ENCODE data around the gene OR8B8.
"Not testable (repeated sequence)": the region's sequence is repeated elsewhere in the genome, so short reads cannot be mapped to it uniquely, and the experiment has no call there.

OR8B8 gene

DNA sequence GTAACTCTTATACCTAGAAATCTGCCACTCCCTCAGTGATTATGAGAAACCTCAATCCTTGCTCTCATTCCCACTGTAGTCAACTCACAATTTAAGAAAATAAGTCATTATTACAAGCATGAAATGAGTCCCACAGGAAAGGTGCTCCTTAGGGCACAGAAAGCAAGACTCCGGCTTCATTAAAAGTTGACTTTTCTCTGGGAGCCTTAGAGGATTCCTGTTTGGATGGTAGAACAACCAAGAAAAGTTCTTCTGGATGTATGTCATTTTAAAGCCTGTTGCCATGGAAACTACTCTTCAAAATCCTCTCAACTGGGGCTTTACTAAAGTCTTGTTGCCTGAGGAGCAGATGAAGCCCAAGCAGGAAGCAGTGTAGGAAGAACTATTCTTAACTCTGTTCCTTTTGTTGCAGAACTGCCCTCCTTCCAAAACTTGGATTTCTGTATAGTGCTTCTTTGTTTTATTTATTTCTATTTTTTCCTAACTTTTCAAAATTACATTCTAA, at the start of gene OR8B8:
TSS of gene OR8B8 (minus strand) at position 51 of the 505 bp plus-strand sequence. CDS start 4,611 bp downstream, outside the sequence.
- no peak for DNase-seq

GRCh38 chr11:124493016-124493655, 47.6 kb upstream of the OR8B8 start:
- DNase-seq = no peak

DNA sequence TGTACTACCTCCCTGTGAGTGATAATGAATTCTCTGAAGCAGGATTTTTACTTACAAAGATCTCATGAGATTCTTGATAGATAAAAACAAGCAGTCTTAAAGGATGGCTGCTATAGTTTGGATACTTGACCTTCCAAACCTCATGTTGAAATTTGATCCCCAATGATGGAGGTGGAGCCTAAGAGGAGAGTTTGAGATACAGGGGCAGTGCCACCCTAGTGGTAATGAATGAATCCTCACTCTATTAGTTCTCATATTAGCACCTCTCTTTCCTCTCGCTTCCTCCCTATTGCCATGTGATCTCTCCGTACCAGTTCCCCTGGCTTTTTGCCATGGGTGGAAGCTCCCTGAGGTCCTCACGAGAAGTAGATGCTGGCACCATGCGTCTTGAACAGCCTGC, 37.9 kb upstream of the OR8B8 start:
- DNase-seq = no peak

GRCh38 chr11:124482362-124483147, 37.1 kb upstream of the OR8B8 start:
- no peak for DNase-seq

- peak; percentile 19 for DNase-seq
Observed at GRCh38 chr11:124481365-124482323, 36.1 kb upstream of the OR8B8 start.

DNA sequence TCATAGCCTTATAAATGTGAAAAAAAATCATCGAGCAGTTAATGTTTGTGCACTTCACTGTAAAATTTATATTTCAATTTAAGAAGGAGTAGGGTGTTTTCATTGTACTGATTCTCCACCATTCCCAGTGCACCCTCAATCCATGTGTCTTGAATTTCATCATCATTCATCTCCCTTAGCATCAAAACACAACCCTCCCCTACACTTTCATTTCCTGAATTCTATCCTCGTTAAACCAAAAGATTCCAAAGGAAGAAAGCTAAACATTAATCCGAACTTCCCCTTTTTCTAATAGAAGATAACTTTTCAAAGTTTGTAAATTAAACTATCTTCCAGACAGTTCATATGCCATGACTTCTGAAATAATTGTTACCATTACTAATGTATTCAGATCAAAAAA, 34.1 kb upstream of the OR8B8 start:
- DNase-seq = no peak

DNA sequence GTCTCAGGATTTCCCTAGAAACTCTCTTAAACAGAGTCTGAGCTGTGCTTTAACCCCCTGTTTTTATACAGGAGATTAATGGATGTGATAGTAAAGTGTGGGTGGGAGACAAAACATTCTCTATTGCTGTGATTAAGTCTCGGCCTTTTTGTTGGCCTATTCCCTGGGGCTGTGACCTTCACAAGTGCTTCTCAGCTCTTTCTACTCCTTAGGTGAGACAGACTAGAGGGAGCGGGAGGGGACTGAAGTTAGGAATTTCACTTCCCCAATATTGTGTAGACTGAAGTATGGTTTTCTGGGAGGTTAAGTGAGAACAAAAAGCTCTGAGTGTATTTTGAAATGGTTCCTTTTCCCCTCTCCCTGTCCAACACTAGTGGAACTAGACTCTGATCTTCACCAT, 29.8 kb upstream of the OR8B8 start:
- no peak for DNase-seq

- no peak for DNase-seq
Observed at GRCh38 chr11:124474779-124475178, 29.3 kb upstream of the OR8B8 start.

DNA sequence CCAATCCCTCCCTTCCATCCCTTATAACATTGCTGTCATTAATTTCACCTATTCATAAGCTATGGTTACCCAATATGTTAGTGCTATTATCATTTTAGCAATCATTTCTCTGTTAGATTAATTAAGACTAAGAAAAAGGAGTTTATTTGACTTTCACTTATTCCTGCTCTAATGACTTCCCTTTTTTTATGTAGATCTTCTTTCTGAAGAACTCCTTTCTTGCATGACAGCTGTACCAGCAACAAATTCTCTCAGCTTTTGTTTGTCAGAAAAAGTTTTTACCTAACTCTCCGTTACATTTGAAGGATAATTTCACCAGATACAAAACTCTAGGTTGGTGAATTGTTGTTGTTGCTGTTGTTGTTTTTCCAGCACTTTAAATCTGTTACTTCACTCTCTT, 28.6 kb upstream of the OR8B8 start:
- no peak for DNase-seq

DNA sequence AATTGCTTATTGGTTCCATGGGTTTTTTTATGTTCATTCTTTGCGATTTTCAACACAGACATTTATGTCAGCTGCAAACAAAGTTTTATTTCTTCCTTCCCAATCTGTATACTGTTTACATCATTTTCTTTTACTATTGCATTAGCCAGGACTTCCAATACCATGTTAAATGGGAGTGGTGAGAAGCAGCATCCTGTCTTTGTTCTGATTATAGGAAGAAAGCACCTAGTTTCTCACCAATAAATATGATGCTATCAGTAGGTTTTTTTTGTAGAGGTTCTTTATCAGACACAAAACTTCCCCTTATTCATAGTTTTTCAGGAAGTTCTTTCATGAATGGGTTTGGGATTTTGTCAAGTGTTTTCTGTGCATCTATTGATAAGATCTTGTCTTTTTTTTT, 28.0 kb upstream of the OR8B8 start:
- no peak for DNase-seq

- DNase-seq = no peak
Observed at GRCh38 chr11:124470561-124471227, 25.2 kb upstream of the OR8B8 start.

- no peak for DNase-seq
Observed at GRCh38 chr11:124467381-124467927, 22.0 kb upstream of the OR8B8 start.

DNA sequence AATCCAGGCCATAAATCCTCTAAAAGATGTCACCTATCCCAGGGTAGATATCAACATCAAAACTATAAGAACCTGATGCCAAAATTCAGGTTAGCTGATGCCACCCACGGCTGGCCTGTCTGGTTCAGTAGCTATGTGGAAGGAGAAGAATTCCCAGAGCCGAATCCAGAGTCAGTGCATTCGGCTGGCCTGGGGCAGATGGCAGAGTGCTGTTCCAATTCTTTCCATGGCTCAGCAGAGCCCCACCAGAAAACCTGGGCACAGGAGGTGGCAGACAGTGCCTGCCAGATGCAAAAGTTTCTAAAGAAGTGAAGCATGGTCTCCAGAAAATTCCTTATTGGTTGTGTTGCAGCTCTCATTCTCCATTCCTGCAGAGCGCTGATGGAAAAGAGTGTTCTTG, 19.9 kb upstream of the OR8B8 start:
- DNase-seq = no peak

- no peak for DNase-seq
Observed at GRCh38 chr11:124463990-124464389, 18.5 kb upstream of the OR8B8 start.

GRCh38 chr11:124463324-124463723, 17.8 kb upstream of the OR8B8 start:
- DNase-seq = no peak

GRCh38 chr11:124460459-124460858, 15.0 kb upstream of the OR8B8 start:
- no peak for DNase-seq

GRCh38 chr11:124459379-124459778, 13.9 kb upstream of the OR8B8 start:
- not testable (repeated sequence) for DNase-seq

DNA sequence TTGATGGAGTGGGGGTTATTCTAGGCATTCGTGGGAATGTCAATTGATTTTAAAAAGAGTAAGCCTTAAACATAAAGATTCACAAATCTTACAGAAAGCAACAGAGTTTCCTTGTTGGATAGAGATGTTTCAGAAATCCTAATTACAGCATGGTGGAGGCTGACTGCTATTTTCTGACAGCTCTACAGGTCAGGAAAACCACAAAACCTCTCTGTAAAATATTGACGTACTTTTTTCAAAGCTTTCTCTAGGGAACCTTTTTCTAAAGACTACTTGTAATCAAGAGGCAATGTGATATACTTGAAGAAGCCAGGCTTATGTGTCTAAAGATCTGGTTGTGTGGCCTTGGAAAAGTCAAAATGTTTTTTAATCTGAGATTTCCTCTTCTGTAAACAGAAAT, 9.1 kb upstream of the OR8B8 start:
- no peak for DNase-seq

DNA sequence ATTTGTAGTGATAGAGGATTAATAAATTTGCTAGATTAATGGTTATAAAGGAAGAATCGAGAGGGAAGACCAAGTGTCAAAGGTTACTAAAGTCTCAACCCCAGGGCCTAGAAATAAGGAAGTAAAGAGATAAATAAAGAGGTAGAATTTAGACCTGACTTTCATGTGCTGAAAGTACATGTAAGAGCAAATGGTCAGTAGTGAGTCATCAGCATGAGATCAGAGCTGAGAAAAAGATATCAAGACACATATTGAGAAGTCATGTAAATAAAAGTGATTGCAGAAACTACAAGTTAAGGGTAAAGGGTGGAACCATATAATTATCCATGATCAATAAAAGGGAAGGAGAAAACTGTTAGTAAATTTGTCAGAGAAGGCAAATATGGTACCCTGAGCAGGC, 1.4 kb upstream of the OR8B8 start:
- no peak for DNase-seq

GRCh38 chr11:124442847-124443246, 2.6 kb downstream of the OR8B8 start:
- no peak for DNase-seq

DNA sequence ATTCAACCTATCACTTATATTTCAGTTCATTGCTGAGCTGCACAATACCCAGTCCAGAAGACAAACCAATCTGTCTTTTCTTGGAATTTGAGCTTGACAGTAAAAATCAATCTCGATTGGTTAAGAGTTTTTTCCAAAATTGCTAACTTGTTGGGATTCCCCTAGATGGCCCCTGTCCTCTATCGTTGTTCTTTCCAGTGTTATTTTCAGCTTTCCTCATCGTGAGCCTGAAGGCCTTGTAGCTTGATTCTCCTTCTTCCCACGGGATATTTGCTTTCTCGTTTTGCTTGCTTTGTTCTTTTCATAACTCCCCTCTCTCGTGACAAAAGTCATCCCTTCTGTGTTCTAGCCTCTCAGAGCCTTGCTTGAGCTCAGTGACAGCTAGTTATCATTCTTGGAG, 3.1 kb downstream of the OR8B8 start:
- DNase-seq = no peak

- DNase-seq = no peak
Observed at GRCh38 chr11:124441519-124441918, 4.0 kb downstream of the OR8B8 start.

All from NCI-H446 treated with DMSO at 0.1 percent for 48 hours (cell line).